ENCODE results near the gene HSD17B11. TPM values are rescaled to one million over a fixed set of nuclear protein-coding genes. Genes with fewer than 3 reads are reported as not detected.
"Not testable (repeated sequence)": the region's sequence is repeated elsewhere in the genome, so short reads cannot be mapped to it uniquely, and the experiment has no call there.

HSD17B11 gene
- total and polyA plus RNA-seq, 11 donors: 6.6 to 28.0 (median 15.8) TPM

DNA sequence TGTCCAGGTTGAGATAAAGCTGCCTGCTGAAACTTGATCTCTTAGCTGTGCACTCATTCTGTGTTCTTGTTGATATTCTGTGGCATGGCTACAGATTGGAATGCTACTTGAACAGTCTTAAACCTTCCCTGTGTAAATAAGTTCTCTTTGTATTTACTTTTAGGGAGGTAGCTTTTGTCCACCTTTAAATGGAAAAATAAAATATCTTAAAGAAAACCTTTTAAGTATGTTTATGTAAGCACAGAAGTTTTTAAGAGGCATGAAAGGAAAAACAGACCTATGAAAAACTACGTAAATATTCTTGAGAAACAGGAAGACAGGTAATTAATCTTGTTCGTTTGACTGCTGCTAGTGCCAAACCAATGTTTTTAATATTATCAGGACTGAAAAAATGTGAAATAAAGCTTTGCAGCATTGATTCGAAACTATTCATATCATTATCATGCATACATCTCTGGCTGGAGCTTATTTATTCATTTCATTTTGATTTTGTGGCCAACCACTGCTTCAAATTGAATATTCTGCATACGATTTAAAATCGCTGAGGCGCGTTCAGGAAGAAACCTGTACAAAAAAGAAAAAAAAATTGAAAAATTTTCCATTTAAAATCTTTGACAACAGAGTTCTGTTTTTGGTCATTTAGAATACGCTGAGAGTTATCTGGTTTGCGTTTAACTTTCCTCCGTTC is 86.1 kb downstream of the HSD17B11 start:
- 84 to 88% (median 86%) methylated on average over 10 of the region's 10 CpGs for WGBS, 4 donors
- no peak for DNase-seq
- Histone ChIP-seq H3K4me3 (no peak overlapping the region), H3K4me1 (peaks cover 0 to 10% (median 0%) of the 10 kb centered on the region in 12 donors), H3K9me3 (no peaks in the 10 kb centered on the region), H3K27ac (no peak overlapping the region), H3K27me3 (no peaks in the 10 kb centered on the region), H3K36me3 (no peaks in the 10 kb centered on the region)
- intact Hi-C loops (cut with DNase I): no loop called here
- ATAC-seq: no peak
- no peak for TF ChIP-seq POLR2A (IDR thresholded peaks at IDR 0.05)
- TF ChIP-seq, protein P1, sequence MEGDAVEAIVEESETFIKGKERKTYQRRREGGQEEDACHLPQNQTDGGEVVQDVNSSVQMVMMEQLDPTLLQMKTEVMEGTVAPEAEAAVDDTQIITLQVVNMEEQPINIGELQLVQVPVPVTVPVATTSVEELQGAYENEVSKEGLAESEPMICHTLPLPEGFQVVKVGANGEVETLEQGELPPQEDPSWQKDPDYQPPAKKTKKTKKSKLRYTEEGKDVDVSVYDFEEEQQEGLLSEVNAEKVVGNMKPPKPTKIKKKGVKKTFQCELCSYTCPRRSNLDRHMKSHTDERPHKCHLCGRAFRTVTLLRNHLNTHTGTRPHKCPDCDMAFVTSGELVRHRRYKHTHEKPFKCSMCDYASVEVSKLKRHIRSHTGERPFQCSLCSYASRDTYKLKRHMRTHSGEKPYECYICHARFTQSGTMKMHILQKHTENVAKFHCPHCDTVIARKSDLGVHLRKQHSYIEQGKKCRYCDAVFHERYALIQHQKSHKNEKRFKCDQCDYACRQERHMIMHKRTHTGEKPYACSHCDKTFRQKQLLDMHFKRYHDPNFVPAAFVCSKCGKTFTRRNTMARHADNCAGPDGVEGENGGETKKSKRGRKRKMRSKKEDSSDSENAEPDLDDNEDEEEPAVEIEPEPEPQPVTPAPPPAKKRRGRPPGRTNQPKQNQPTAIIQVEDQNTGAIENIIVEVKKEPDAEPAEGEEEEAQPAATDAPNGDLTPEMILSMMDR (IDR thresholded peaks at IDR 0.05): no peak

DNA sequence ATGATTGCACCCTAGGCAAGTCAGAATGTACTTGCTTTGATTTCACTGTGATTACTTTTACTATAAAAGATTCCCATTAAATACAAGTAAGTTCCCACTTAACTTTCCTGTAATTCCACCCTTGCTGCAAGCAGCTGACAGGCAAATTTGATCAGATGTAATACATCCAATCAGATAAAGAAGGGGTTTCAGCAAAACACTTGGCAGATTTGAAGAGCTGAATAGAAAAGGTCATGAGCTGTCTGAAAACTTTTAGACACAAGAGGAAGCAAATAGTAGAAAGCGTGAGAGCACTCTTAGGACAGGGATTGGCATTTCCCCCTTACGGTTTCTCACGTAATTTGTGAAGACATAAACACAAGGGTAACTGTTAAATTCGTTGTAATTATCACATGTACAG is 91.1 kb downstream of the HSD17B11 start:
- Histone ChIP-seq H3K4me3 (no peak overlapping the region), H3K4me1 (no peaks in the 10 kb centered on the region), H3K9me3 (peaks cover 0 to 3% (median 0%) of the 10 kb centered on the region in 12 donors), H3K27me3 (no peaks in the 10 kb centered on the region), H3K36me3 (no peaks in the 10 kb centered on the region), H3K27ac (no peak overlapping the region)
- intact Hi-C loops (cut with DNase I): no loop called here
- ATAC-seq (no peak), DNase-seq (no peak)
- WGBS, 4 donors: 73 to 85% (median 79%) methylated on average over 4 of the region's 4 CpGs
- TF ChIP-seq, protein P1 (IDR thresholded peaks at IDR 0.05): no peak
- no peak for TF ChIP-seq POLR2A (IDR thresholded peaks at IDR 0.05)

DNA sequence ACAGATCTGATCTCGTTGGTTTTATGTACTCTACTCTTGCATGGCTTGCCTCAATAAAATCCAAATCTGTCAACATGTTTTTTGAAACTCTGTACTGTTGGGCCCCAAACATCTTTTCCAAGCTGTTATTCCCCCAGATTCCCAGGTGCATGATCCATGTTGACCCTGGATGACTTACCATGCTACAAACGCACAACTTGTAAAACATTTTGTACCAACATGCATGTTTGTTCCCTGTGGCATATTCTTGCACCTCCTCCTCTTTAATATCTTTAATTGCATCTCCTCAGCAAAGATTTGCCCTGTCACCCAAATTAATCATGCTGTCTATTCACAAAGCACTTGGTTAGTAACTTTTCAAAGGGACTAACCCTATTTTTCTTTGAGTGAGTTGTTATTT is 92.6 kb downstream of the HSD17B11 start:
- ATAC-seq (no peak), DNase-seq (no peak)
- Histone ChIP-seq H3K27ac (no peak overlapping the region), H3K4me1 (no peaks in the 10 kb centered on the region), H3K9me3 (peaks cover 0 to 18% (median 3%) of the 10 kb centered on the region in 12 donors), H3K4me3 (no peak overlapping the region), H3K36me3 (no peaks in the 10 kb centered on the region), H3K27me3 (no peaks in the 10 kb centered on the region)
- intact Hi-C loops (cut with DNase I): no loop called here
- 74 to 83% (median 79%) methylated on average over 2 of the region's 2 CpGs for WGBS, 4 donors
- TF ChIP-seq, protein P1 (IDR thresholded peaks at IDR 0.05): no peak
- TF ChIP-seq POLR2A (IDR thresholded peaks at IDR 0.05): no peak

DNA sequence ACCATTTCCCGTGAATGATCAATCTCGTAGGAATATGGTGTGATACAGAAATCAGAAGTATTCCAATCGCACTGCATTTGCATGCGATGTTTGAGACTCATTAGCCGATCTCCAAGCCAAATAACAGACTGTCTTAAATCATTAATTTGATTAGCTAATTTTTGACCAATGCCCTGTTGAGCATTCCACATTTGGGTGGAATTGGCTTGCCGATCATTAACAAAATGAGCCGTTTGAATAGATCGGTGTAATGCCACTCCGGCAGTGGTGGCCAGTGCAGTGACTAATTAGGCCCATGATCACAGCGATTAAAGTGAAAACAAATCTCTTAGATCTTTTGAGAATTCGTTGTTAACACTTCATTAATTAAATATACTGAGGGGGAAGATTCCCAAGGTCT is 96.1 kb downstream of the HSD17B11 start:
- ATAC-seq; DNase-seq; H3K27ac ChIP-seq; intact Hi-C loops (cut with DNase I); H3K4me1 ChIP-seq; H3K4me3 ChIP-seq; H3K27me3 ChIP-seq; H3K36me3 ChIP-seq: not testable (repeated sequence)
- peaks cover 0 to 23% (median 3%) of the 10 kb centered on the region in 12 donors for H3K9me3 ChIP-seq
- WGBS, 4 donors: 76 to 93% (median 85%) methylated on average over 11 of the region's 11 CpGs

DNA sequence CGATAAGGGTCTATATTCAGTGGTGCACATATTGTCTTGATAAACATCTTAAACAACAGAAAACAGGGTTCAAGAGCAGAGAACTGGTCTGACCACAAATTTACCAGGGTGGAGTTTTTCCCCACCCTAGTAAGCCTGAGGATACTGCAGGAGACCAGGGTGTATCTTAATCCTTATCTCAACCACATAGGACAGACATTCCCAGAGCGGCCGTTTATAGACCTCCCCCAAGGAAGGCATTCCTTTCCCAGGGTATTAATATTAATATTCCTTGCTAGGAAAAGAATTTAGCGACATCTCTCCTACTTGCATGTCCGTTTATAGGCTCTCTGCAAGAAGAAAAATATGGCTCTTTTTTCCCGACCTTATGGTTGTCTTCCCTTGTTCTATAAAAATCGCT is 97.1 kb downstream of the HSD17B11 start:
- H3K27me3 ChIP-seq; H3K4me1 ChIP-seq; DNase-seq; ATAC-seq; intact Hi-C loops (cut with DNase I); H3K36me3 ChIP-seq; H3K4me3 ChIP-seq; H3K27ac ChIP-seq: not testable (repeated sequence)
- WGBS, 4 donors: 88 to 95% (median 94%) methylated on average over 7 of the region's 7 CpGs
- H3K9me3 ChIP-seq: peaks cover 0 to 23% (median 3%) of the 10 kb centered on the region in 12 donors
